ENCODE measurements around the gene GLI1. TPM values are rescaled to one million over a fixed set of nuclear protein-coding genes. Genes with fewer than 3 reads are reported as not detected.
"Not testable (repeated sequence)": the region's sequence is repeated elsewhere in the genome, so short reads cannot be mapped to it uniquely, and the experiment has no call there.

GLI1 gene
- total and polyA plus RNA-seq, 7 experiments from 2014 or later = 0.39 to 1.4 (median 0.45) TPM; not detected in 2

GRCh38 chr12:57438400-57438799 is 21.2 kb upstream of the GLI1 start:
- H3K4me1 ChIP-seq (ENCODE audit: control insufficient read depth in 2 of 2, insufficient read depth in 2 of 2, low read length in 2 of 2) = no peaks in the 10 kb centered on the region
- no peaks in the 10 kb centered on the region for H3K36me3 ChIP-seq (ENCODE audit: control insufficient read depth in 2 of 3, insufficient read depth in 3 of 3, low read length in 3 of 3)
- Mint-ChIP-seq H3K27me3 (peaks cover 0 to 14% (median 5%) of the 10 kb centered on the region in 5 donors), H3K4me3 (no peak overlapping the region), H3K36me3 (peaks cover 4 to 12% (median 5%) of the 10 kb centered on the region in 5 donors), H3K9me3 (peaks cover 0 to 14% (median 6%) of the 10 kb centered on the region in 11 donors), H3K4me1 (peaks cover 0 to 6% (median 4%) of the 10 kb centered on the region in 7 donors), H3K27ac (no peak overlapping the region)
- ChIA-PET POLR2A (no interaction called here), CTCF (no interaction called here)
- DNase-seq (no peak), ATAC-seq (no peak)
- no peaks in the 10 kb centered on the region for H3K27me3 ChIP-seq (ENCODE audit: control insufficient read depth in 2 of 2, insufficient read depth in 2 of 2, low read length in 2 of 2)
- intact Hi-C loops (cut with micrococcal nuclease) = no loop called here
- no peak overlapping the region for H3K4me3 ChIP-seq (ENCODE audit: low read length)
- no peaks in the 10 kb centered on the region for H3K9me3 ChIP-seq (ENCODE audit: control insufficient read depth in 2 of 3, low read length in 3 of 3)
- H3K27ac ChIP-seq (ENCODE audit: low read depth, low read length) = no peak overlapping the region

GRCh38 chr12:57439762-57440266 is 19.8 kb upstream of the GLI1 start:
- Mint-ChIP-seq H3K36me3 (peaks cover 4 to 12% (median 5%) of the 10 kb centered on the region in 5 donors), H3K9me3 (peaks cover 0 to 14% (median 6%) of the 10 kb centered on the region in 11 donors), H3K4me1 (peaks cover 0 to 6% (median 4%) of the 10 kb centered on the region in 7 donors), H3K4me3 (no peak overlapping the region), H3K27me3 (peaks cover 0 to 14% (median 5%) of the 10 kb centered on the region in 5 donors), H3K27ac (no peak overlapping the region)
- H3K27me3 ChIP-seq (ENCODE audit: control insufficient read depth in 2 of 2, insufficient read depth in 2 of 2, low read length in 2 of 2) = no peaks in the 10 kb centered on the region
- ChIA-PET POLR2A (no interaction called here), CTCF (no interaction called here)
- intact Hi-C loops (cut with micrococcal nuclease) = no loop called here
- no peak overlapping the region for H3K4me3 ChIP-seq (ENCODE audit: low read length)
- no peak for ATAC-seq
- DNase-seq = no peak
- H3K4me1 ChIP-seq (ENCODE audit: control insufficient read depth in 2 of 2, insufficient read depth in 2 of 2, low read length in 2 of 2) = no peaks in the 10 kb centered on the region
- no peak overlapping the region for H3K27ac ChIP-seq (ENCODE audit: low read depth, low read length)
- H3K36me3 ChIP-seq (ENCODE audit: control insufficient read depth in 2 of 3, insufficient read depth in 3 of 3, low read length in 3 of 3) = no peaks in the 10 kb centered on the region
- no peaks in the 10 kb centered on the region for H3K9me3 ChIP-seq (ENCODE audit: control insufficient read depth in 2 of 3, low read length in 3 of 3)

GRCh38 chr12:57441393-57441792 is 18.2 kb upstream of the GLI1 start:
- H3K4me3 ChIP-seq (ENCODE audit: low read length); H3K27ac ChIP-seq (ENCODE audit: low read depth, low read length); H3K4me1 ChIP-seq (ENCODE audit: control insufficient read depth in 2 of 2, insufficient read depth in 2 of 2, low read length in 2 of 2); H3K4me3 Mint-ChIP-seq; DNase-seq; H3K36me3 ChIP-seq (ENCODE audit: control insufficient read depth in 2 of 3, insufficient read depth in 3 of 3, low read length in 3 of 3); H3K9me3 ChIP-seq (ENCODE audit: control insufficient read depth in 2 of 3, low read length in 3 of 3); H3K4me1 Mint-ChIP-seq; CTCF ChIA-PET; H3K27me3 ChIP-seq (ENCODE audit: control insufficient read depth in 2 of 2, insufficient read depth in 2 of 2, low read length in 2 of 2); POLR2A ChIA-PET; intact Hi-C loops (cut with micrococcal nuclease); ATAC-seq; H3K27ac Mint-ChIP-seq: not testable (repeated sequence)
- Mint-ChIP-seq H3K27me3 (peaks cover 0 to 14% (median 5%) of the 10 kb centered on the region in 5 donors), H3K36me3 (peaks cover 4 to 12% (median 5%) of the 10 kb centered on the region in 5 donors), H3K9me3 (peaks cover 0 to 14% (median 6%) of the 10 kb centered on the region in 11 donors)

- peaks cover 0 to 5% (median 0%) of the 10 kb centered on the region in 7 donors for H3K4me1 Mint-ChIP-seq
- H3K36me3 Mint-ChIP-seq = peaks cover 4 to 12% (median 5%) of the 10 kb centered on the region in 5 donors
- ChIA-PET CTCF (no interaction called here), POLR2A (no interaction called here)
- H3K4me3 Mint-ChIP-seq = no peak overlapping the region
- H3K27ac ChIP-seq (ENCODE audit: low read depth, low read length) = no peak overlapping the region
- peak overlapping the region in 1 of 9 donors; percentile 26 for H3K27ac Mint-ChIP-seq
- ATAC-seq (no peak), DNase-seq (no peak)
- no peaks in the 10 kb centered on the region for H3K27me3 ChIP-seq (ENCODE audit: control insufficient read depth in 2 of 2, insufficient read depth in 2 of 2, low read length in 2 of 2)
- H3K9me3 ChIP-seq (ENCODE audit: control insufficient read depth in 2 of 3, low read length in 3 of 3) = no peaks in the 10 kb centered on the region
- no peak overlapping the region for H3K4me3 ChIP-seq (ENCODE audit: low read length)
- no peaks in the 10 kb centered on the region for H3K4me1 ChIP-seq (ENCODE audit: control insufficient read depth in 2 of 2, insufficient read depth in 2 of 2, low read length in 2 of 2)
- peaks cover 0 to 14% (median 6%) of the 10 kb centered on the region in 11 donors for H3K9me3 Mint-ChIP-seq
- H3K36me3 ChIP-seq (ENCODE audit: control insufficient read depth in 2 of 3, insufficient read depth in 3 of 3, low read length in 3 of 3) = no peaks in the 10 kb centered on the region
- intact Hi-C loops (cut with micrococcal nuclease) = no loop called here
- peaks cover 0 to 14% (median 5%) of the 10 kb centered on the region in 5 donors for H3K27me3 Mint-ChIP-seq
Measured at GRCh38 chr12:57441846-57442427, 17.6 kb upstream of the GLI1 start.

- CTCF ChIA-PET = interaction anchor here (0.8 to 1.5 kb wide), 2 partner anchors 12 to 14 kb away, joined by 4 to 7 read pairs; no protein-coding TSS in a partner anchor
- H3K4me3 Mint-ChIP-seq; DNase-seq; ATAC-seq; intact Hi-C loops (cut with micrococcal nuclease); H3K27ac ChIP-seq (ENCODE audit: low read depth, low read length); H3K9me3 ChIP-seq (ENCODE audit: control insufficient read depth in 2 of 3, low read length in 3 of 3); H3K27ac Mint-ChIP-seq; H3K4me1 Mint-ChIP-seq; H3K36me3 ChIP-seq (ENCODE audit: control insufficient read depth in 2 of 3, insufficient read depth in 3 of 3, low read length in 3 of 3); H3K27me3 ChIP-seq (ENCODE audit: control insufficient read depth in 2 of 2, insufficient read depth in 2 of 2, low read length in 2 of 2); POLR2A ChIA-PET; H3K4me3 ChIP-seq (ENCODE audit: low read length); H3K4me1 ChIP-seq (ENCODE audit: control insufficient read depth in 2 of 2, insufficient read depth in 2 of 2, low read length in 2 of 2): not testable (repeated sequence)
- H3K9me3 Mint-ChIP-seq = peaks cover 0 to 14% (median 6%) of the 10 kb centered on the region in 11 donors
- H3K36me3 Mint-ChIP-seq = peaks cover 4 to 12% (median 5%) of the 10 kb centered on the region in 5 donors
- H3K27me3 Mint-ChIP-seq = peaks cover 0 to 10% (median 5%) of the 10 kb centered on the region in 5 donors
Measured at GRCh38 chr12:57444337-57444736, 15.2 kb upstream of the GLI1 start.

GRCh38 chr12:57444744-57445143 is 14.8 kb upstream of the GLI1 start:
- peaks cover 4 to 12% (median 5%) of the 10 kb centered on the region in 5 donors for H3K36me3 Mint-ChIP-seq
- H3K4me3 Mint-ChIP-seq = no peak overlapping the region
- ATAC-seq (no peak), DNase-seq (no peak)
- Histone ChIP-seq H3K4me3 (ENCODE audit: low read length) (no peak overlapping the region), H3K36me3 (ENCODE audit: control insufficient read depth in 2 of 3, insufficient read depth in 3 of 3, low read length in 3 of 3) (no peaks in the 10 kb centered on the region), H3K9me3 (ENCODE audit: control insufficient read depth in 2 of 3, low read length in 3 of 3) (no peaks in the 10 kb centered on the region), H3K27ac (ENCODE audit: low read depth, low read length) (no peak overlapping the region), H3K27me3 (ENCODE audit: control insufficient read depth in 2 of 2, insufficient read depth in 2 of 2, low read length in 2 of 2) (no peaks in the 10 kb centered on the region), H3K4me1 (ENCODE audit: control insufficient read depth in 2 of 2, insufficient read depth in 2 of 2, low read length in 2 of 2) (no peaks in the 10 kb centered on the region)
- peaks cover 0 to 14% (median 6%) of the 10 kb centered on the region in 11 donors for H3K9me3 Mint-ChIP-seq
- no peak overlapping the region for H3K27ac Mint-ChIP-seq
- H3K27me3 Mint-ChIP-seq = peaks cover 0 to 10% (median 5%) of the 10 kb centered on the region in 5 donors
- ChIA-PET CTCF (interaction anchor here (0.8 to 1.5 kb wide), 2 partner anchors 11 to 14 kb away, joined by 4 to 7 read pairs; no protein-coding TSS in a partner anchor), POLR2A (no interaction called here)
- intact Hi-C loops (cut with micrococcal nuclease) = no loop called here
- H3K4me1 Mint-ChIP-seq = peaks cover 0 to 5% (median 0%) of the 10 kb centered on the region in 7 donors

Measured in naive thymus-derived CD4-positive, alpha-beta T cell (primary cell).